GM18511 (cell line): Measurements from ENCODE around the gene FBLN2.

Experiments used
- ATAC-seq: cut with Tn5 transposase; IDR thresholded peaks from one replicate; pipeline ENCODE4 v1.9.1; 2021; ENCODE audit warnings: mild to moderate bottlenecking, moderate library complexity; ENCODE audit not compliant: unreplicated experiment

FBLN2 gene

GRCh38 chr3:13617097-13617738 lies 68.3 kb downstream of the FBLN2 start:
- no peak for ATAC-seq

GRCh38 chr3:13617981-13618380 lies 69.1 kb downstream of the FBLN2 start:
- no peak for ATAC-seq

- ATAC-seq = no peak
These were observed 69.9 kb downstream of the FBLN2 start for GRCh38 chr3:13618836-13619235.

- ATAC-seq = no peak
These were observed 70.8 kb downstream of the FBLN2 start for GRCh38 chr3:13619661-13620230.

GRCh38 chr3:13620281-13620680 lies 71.4 kb downstream of the FBLN2 start:
- no peak for ATAC-seq

GRCh38 chr3:13620776-13621365 lies 71.9 kb downstream of the FBLN2 start:
- ATAC-seq = no peak

GRCh38 chr3:13621381-13622221 lies 72.7 kb downstream of the FBLN2 start:
- no peak for ATAC-seq

GRCh38 chr3:13622356-13622755 lies 73.4 kb downstream of the FBLN2 start:
- no peak for ATAC-seq

- no peak for ATAC-seq
These were observed 74.3 kb downstream of the FBLN2 start for GRCh38 chr3:13623101-13623654.

- no peak for ATAC-seq
These were observed 75.1 kb downstream of the FBLN2 start for GRCh38 chr3:13624021-13624420.

GRCh38 chr3:13624671-13625125 lies 75.8 kb downstream of the FBLN2 start:
- no peak for ATAC-seq

GRCh38 chr3:13626396-13626795 lies 77.5 kb downstream of the FBLN2 start:
- no peak for ATAC-seq

- ATAC-seq = no peak
These were observed 78.1 kb downstream of the FBLN2 start for GRCh38 chr3:13626915-13627460.

GRCh38 chr3:13627681-13628080 lies 78.8 kb downstream of the FBLN2 start:
- no peak for ATAC-seq

GRCh38 chr3:13628432-13628831 lies 79.5 kb downstream of the FBLN2 start:
- ATAC-seq = no peak

GRCh38 chr3:13628841-13629551 lies 80.1 kb downstream of the FBLN2 start:
- ATAC-seq = no peak

GRCh38 chr3:13629644-13630043 lies 80.7 kb downstream of the FBLN2 start:
- no peak for ATAC-seq

- ATAC-seq = no peak
These were observed 82.3 kb downstream of the FBLN2 start for GRCh38 chr3:13631256-13631655.

GRCh38 chr3:13633176-13633575 lies 84.3 kb downstream of the FBLN2 start:
- ATAC-seq = no peak

GRCh38 chr3:13634151-13634550 lies 85.2 kb downstream of the FBLN2 start:
- no peak for ATAC-seq
